ENCODE results near the gene SLC5A1.

- no peak for TF ChIP-seq EZH2 (IDR thresholded peaks at IDR 0.05; ENCODE audit: borderline replicate concordance, low read length)
- TF ChIP-seq, protein P1, sequence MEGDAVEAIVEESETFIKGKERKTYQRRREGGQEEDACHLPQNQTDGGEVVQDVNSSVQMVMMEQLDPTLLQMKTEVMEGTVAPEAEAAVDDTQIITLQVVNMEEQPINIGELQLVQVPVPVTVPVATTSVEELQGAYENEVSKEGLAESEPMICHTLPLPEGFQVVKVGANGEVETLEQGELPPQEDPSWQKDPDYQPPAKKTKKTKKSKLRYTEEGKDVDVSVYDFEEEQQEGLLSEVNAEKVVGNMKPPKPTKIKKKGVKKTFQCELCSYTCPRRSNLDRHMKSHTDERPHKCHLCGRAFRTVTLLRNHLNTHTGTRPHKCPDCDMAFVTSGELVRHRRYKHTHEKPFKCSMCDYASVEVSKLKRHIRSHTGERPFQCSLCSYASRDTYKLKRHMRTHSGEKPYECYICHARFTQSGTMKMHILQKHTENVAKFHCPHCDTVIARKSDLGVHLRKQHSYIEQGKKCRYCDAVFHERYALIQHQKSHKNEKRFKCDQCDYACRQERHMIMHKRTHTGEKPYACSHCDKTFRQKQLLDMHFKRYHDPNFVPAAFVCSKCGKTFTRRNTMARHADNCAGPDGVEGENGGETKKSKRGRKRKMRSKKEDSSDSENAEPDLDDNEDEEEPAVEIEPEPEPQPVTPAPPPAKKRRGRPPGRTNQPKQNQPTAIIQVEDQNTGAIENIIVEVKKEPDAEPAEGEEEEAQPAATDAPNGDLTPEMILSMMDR (conservative IDR thresholded peaks at IDR 0.05 in 1 of 2, IDR thresholded peaks at IDR 0.05 in 1 of 2; ENCODE audit: extremely low read depth in 1 of 2, insufficient read depth in 1 of 2, low read depth in 1 of 2, low read length in 2 of 2) = no peak
Measured at GRCh38 chr22:32100711-32101110, 57.6 kb downstream of the SLC5A1 start.

All from mammary epithelial cell (primary cell).